Melanocyte of skin (primary cell): ENCODE measurements around the gene KRT15. TPM values are rescaled to one million over a fixed set of nuclear protein-coding genes. Genes with fewer than 3 reads are reported as not detected.

ENCODE experiments used
- small RNA-seq, 2 donors: library from RNA; depleted of rRNA; stranded (forward); fragments of <200 nt; gene quantifications; one replicate each; pipeline ENCODE3, GENCODE V24; 2012
- total RNA-seq, 2 donors: library from RNA; depleted of rRNA; stranded (reverse); fragments of >200 nt; gene quantifications; 2 replicates each; pipeline ENCODE4 v1.2.3, GENCODE V29; 2012

Gene KRT15
- not detected for total RNA-seq

DNA sequence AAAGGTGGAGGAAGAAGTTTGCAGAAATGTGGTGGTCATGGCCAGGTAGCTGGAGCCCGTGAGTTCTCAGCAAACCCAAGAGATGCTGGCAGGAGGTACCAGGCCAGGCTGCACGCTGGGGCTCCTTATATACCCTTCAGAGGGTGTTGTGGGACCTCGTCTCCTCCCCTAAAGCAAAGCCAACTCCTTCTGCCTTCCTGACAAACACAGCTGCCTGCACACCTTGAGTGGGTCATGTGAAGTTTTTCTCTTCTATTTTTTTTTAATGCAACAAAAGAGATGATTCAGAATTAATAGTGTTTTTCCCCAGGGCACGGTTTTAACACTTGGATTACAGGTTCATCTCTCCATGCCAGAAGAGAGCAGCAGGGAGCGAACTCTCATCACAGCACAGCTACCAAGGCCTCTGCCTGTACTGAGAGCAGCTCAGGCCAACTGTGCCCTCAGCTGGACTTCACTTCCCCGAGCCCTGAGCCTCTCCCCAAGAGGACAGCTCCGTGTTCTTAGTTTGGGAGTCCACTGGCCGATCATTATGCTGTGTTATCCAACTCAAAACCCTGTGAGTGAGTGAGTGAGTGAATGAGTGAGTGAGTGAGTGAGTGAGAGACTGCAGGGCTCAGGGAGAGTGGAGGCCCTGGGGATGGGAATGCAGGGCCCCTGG is at the start of gene KRT15:
TSS of gene KRT15 (minus strand) at position 102 of the 661 bp plus-strand sequence. CDS start at position 39, 63 bp downstream.

DNA sequence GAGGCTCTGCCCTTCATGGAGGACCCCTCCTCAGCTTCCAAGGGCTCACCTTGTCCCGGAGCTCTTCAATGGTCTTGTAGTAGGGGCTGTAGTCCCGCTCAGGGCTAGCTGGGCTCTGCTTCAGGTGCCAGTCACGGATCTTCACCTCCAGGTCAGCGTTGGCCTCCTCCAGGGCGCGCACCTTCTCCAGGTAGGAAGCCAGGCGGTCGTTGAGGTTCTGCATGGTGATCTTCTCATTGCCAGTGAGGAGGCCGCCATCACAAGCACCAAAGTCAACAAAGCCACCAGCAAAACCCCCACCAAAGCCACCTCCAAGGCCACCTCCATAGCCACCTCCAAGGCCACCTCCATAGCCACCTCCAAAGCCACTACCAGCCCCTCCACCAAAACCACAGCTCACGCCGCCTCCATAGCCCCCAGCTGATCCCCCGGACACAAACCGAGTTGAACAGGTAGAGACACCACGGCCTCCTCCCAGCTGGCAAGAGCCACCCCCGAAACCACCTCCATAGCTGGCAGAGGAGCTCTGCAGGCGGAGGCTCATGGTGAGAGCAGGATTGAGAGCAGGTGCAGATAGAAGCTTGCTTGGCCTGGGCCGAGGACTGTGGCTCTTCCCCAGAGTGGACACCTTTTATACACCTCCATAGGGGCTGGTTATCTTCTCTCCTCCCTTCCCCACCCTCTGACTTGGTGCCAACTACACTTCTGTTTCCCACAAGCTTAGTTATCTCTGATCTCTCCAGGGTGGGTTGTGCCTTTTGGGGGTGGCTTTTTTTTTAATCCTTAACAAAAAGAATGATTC is 13.5 kb downstream of the KRT15 start, which contains the start of gene KRT13:
TSS of gene KRT13 (minus strand) at position 606 of the 802 bp plus-strand sequence. CDS start at position 544, 62 bp downstream.

DNA sequence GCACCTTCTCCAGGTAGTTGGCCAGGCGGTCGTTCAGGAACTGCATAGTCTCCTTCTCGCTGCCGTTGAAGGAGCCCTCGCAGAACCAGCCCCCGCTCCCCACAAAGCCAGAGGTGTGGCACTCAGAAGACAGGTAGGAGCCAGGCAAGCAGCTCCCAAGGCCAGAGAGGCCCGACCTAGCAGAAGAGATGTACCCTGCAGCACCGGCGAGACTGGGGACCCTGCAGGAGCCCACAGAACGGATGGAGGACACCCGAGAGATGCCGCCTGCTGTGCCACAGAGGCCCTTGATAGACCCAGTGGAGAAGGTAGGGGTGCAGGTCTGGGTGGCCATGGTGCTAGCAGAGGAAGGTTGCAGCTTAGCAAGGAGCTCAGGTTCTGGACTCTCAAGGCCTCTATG is 29.2 kb downstream of the KRT15 start, which contains the start of gene KRT36:
TSS of gene KRT36 (minus strand) at position 380 of the 400 bp plus-strand sequence. CDS start at position 334, 46 bp downstream.

DNA sequence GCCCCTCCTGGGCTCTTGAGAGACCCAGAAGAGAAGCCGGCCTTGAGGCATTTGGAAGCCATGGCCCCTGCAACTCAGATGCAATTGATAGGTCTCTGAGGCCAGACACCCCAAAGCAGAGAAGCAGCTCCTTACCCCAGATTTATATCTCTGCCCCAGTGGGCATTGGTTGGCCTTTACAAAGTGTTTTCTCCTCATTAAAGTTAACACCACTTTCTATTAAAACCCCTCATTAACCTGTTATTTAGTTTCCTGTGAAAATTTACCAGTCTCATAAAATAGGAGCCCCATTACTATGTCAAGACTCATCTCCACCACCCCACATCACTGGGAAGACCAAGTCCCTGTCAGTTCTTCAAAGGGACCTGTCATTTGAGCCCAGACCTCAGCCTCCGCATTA is 37.7 kb downstream of the KRT15 start, which contains the start of gene KRT35:
TSS of gene KRT35 (minus strand) at position 116 of the 400 bp plus-strand sequence. CDS start at position 62, 54 bp downstream.

DNA sequence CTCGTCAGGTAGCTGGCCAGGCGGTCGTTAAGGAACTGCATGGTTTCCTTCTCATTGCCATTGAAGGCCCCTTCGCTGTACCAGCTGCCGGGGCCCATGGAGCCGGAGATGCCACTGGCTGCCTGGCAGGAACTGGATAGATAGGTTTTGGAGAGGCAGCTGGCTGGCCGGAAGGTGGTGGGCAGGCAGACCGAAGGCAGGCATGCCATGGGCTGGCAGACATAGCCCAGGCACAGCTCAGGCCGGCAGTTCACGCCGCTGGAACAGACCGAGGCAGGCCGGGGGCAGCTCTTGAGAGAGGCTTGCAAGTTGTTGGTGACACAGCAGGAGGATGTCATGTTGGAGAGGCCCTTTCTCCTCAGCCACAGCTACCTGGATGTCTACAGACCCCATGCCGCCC is 51.7 kb downstream of the KRT15 start, which contains the start of gene KRT32:
TSS of gene KRT32 (minus strand) at position 399 of the 400 bp plus-strand sequence. CDS start at position 338, 61 bp downstream.

Small RNA genes within 50 kb of the gene (small RNA-seq; reads per million reads assigned to genes)
- gene RNU2-32P = 5.6 to 7.9 reads per million in 2 donors

Other genes starting within 250 kb of the KRT15 start
- not detected for gene KRTAP9-7, start 243.2 kb downstream of the KRT15 start, total RNA-seq
- not detected for gene KRTAP29-1, start 216.0 kb downstream of the KRT15 start, total RNA-seq
- not detected for gene KRTAP16-1, start 209.6 kb downstream of the KRT15 start, total RNA-seq
- gene KRTAP17-1, start 203.2 kb downstream of the KRT15 start, total RNA-seq = not detected
- gene KRT33A, start 168.1 kb downstream of the KRT15 start, total RNA-seq = not detected
- not detected for gene KRT33B, start 149.1 kb downstream of the KRT15 start, total RNA-seq
- not detected for gene KRT34, start 136.6 kb downstream of the KRT15 start, total RNA-seq
- gene KRT31, start 121.3 kb downstream of the KRT15 start, total RNA-seq = not detected
- not detected for gene KRT37, start 94.3 kb downstream of the KRT15 start, total RNA-seq
- gene KRT38, start 77.9 kb downstream of the KRT15 start, total RNA-seq = not detected
- gene KRT32, start 51.5 kb downstream of the KRT15 start, total RNA-seq = not detected
- gene KRT35, start 37.7 kb downstream of the KRT15 start, total RNA-seq = not detected
- gene KRT36, start 29.0 kb downstream of the KRT15 start, total RNA-seq = not detected
- gene KRT13, start 13.3 kb downstream of the KRT15 start, total RNA-seq = not detected
- gene KRT19, start 9.4 kb upstream of the KRT15 start, total RNA-seq = under 1 TPM in 1 of 2 donors, not detected in 1; 0.33 TPM
- gene KRT9, start 53.2 kb upstream of the KRT15 start, total RNA-seq = not detected
- gene KRT14, start 68.0 kb upstream of the KRT15 start, total RNA-seq = 1 to 10 TPM in 1 of 2 donors, under 1 TPM in 1; under 0.01 to 1.0 TPM
- gene KRT16, start 93.9 kb upstream of the KRT15 start, total RNA-seq = under 1 TPM in 1 of 2 donors, not detected in 1; 0.69 TPM
- 1 to 10 TPM in 1 of 2 donors, not detected in 1; 1.7 TPM for gene KRT17, start 105.7 kb upstream of the KRT15 start, total RNA-seq
- gene EIF1, start 170.0 kb upstream of the KRT15 start, total RNA-seq = 10 to 100 TPM; 52.3 to 67.3 TPM
- gene GAST, start 193.4 kb upstream of the KRT15 start, total RNA-seq = not detected
- gene HAP1, start 215.8 kb upstream of the KRT15 start, total RNA-seq = under 1 TPM in 1 of 2 donors, not detected in 1; under 0.01 TPM